CD4-positive, alpha-beta T cell treated with Interleukin-6 for 4 hours (primary cell): ENCODE measurements around the gene ACOX1.

Source experiments
- DNase-seq: peaks from one replicate; pipeline ENCODE4 v3.0.0-alpha.2; 2020; ENCODE audit warnings: mixed read lengths

The ACOX1 gene

DNA sequence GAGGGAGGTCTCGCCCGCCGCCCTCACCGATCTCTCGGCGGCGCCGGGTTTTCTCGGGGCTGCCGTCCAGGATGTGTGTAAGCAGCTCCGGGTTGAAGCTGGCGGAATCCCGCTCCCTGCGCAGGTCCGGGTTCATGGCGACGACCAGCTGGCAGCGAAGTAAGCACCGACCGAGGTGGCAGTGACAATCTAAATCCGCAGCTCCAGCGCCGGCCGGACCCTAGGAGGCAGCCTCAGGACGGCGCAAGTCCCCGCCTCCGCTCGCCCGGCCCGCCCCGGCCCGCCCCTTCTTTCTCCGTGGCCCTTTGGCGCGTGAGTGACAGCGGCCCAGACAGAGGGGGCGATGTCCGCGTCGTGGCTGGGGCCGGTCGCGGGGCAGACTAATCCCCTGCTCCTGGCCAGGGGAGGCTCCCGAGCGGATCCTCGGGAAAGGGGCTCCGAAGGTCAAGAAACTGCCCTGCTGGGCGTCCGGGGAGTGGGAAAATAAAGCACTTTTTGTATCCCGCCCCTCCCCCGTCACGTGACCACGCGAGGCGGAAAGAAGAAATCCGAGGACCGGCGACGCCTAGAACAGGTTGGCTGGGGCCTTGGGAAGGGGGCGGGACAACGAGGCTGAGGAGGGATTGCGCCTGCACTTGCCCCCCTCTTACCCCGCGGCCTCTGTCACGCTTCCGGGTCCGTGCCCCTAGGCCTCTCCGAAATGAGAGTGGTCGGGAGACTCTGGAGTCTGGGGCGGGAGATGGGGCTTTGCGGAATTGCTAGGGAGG lies at the start of gene ACOX1, which contains the start of gene TEN1:
ACOX1 (minus strand) TSS at position 229 of the 767 bp plus-strand sequence; CDS start at position 136, 93 bp downstream.
TEN1 (plus strand) TSS at position 303 of the 767 bp plus-strand sequence. CDS start 6,953 bp downstream, outside the sequence.
- DNase-seq: peak; percentile 98

DNA sequence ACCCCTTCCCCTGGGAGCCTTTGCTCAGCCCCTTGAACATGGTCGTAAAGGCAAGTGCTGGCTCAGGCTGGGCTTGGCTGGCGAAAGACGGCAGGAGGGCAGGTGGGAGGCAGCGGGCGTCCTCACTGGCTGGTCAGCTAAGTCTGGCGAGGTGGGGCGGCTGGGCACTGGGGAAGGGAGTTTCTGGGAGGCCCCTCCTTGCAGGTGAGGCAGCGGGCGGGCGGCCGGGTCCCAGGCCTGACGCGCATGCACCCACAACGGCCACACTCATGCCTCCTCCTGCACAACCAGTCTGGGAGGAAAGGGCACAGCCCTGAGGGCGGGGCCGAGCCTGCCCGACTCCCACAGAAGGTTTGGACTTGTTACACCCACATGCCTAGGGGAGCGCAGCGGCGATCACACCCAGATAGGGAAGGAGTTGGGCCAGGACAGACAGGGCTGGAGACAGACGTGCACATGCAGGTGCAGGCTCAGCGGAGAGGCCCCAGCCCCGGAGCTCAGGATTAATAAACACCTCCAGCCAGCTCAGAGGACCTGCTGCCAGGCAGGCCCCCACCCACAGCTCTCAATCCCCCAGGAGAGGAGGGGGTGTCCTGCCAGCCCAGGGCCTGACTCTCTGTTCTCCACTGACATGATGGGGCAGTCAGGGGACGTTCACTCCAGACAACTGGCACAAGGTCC lies 48.3 kb upstream of the ACOX1 start, which contains the start of gene EVPL:
EVPL (minus strand) TSS at position 148 of the 681 bp plus-strand sequence; CDS start at position 40, 108 bp downstream.
- no peak for DNase-seq

- DNase-seq: no peak
These were observed 47.8 kb upstream of the ACOX1 start for GRCh38 chr17:76026714-76027158.

GRCh38 chr17:76025294-76025693 lies 46.3 kb upstream of the ACOX1 start:
- DNase-seq: no peak

DNA sequence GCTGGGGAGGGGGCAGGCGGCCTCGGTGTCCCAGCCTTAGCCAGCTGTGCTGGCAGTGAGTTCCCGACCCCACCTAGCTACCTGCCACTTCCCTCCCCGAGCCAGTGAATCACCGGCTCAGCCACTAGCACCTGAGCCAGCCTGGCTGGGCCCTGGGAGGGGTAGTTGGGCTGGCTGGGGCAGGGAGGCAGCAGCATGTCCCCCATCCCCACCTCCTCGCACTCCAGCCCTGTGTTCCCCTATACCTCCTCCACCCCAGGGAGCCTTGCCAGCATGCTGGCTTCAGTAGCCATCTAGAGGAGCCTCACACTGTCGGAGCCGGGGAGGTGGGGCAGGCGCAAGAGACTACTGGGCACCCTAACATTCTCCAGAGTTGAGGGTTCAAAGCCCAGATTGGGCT lies 45.4 kb upstream of the ACOX1 start:
- DNase-seq: no peak

DNA sequence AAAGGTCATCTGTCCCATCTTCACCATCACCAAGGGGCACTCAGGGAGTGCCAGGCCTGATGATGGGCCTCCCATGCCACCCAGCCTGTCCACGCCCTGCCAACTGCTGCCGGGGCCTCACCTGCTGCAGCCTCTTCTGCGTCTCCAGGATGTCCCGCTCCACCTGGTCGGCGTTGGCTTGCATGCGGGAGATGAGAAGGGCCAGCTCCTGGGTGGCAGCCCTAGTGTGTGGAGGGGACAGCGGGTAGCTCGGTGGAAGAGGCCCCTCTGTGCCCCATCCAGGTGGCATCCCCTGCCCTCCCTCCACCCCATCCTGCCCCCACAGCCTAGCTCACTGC lies 44.9 kb upstream of the ACOX1 start:
- DNase-seq: no peak

- DNase-seq: no peak
These were observed 44.3 kb upstream of the ACOX1 start for GRCh38 chr17:76022973-76023899.

DNA sequence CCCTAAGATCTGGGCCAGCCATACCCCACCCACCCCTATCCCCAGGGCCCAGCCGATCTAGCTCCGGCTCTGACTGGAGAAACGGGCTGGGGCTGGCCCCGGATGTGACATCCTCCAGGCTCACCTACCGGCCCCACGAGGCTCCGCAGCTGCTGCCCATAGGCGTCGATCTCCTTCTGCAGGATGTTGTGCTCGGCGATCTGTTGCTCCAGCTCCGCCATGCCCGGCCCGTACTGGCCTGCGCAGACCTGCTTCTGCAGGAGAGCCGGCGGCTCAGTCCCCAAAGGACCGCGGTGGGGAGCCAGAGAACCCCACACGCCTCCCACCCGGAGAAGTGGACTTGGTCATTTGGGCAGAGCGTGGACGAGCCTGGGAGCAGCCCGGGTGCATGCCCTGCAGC lies 43.3 kb upstream of the ACOX1 start:
- DNase-seq: no peak

DNA sequence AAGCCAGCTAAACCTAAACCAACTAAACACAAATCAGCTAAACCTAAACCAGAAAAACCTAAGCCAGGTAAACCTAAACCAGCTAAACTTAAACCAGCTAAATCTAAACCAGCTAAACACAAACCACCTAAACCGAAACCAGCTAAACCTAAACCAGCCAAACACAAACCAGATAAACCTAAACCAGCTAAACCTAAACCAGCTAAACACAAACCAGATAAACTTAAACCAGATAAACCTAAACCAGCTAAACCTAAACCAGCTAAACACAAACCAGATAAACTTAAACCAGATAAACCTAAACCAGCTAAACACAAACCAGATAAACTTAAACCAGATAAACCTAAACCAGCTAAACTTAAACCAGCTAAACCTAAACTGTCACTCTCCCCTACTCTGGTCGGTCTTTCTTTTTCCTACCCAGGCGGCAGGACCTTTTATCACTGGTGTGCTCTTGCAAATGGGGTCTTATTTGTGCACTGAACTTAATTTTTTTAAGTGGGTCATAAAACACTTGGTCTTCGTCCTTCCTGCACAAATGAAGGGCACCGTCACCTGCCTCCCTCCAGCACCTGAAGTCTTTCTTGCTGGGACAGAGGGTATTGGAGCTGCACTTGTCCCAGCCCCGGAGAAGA lies 41.0 kb upstream of the ACOX1 start:
- no peak for DNase-seq

- DNase-seq: no peak
These were observed 39.8 kb upstream of the ACOX1 start for GRCh38 chr17:76018801-76019200.

DNA sequence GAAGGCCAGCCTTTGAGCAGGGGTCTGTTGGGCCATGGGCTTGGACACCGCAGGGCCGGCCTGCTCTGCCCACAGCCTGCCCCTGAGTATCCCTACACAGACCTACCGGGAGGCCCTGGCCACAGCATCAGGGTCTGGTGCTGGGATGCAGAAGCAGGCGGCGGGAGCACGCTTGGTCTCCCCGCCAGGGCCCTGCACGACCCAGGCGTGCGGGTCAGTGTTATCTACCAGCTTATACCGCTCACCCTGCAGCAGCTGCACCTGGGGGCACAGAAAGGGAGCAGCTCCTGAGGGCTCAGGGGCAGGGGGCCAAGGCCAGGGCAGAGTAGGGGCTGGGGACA lies 39.3 kb upstream of the ACOX1 start:
- no peak for DNase-seq

- DNase-seq: no peak
These were observed 38.7 kb upstream of the ACOX1 start for GRCh38 chr17:76017481-76018339.

DNA sequence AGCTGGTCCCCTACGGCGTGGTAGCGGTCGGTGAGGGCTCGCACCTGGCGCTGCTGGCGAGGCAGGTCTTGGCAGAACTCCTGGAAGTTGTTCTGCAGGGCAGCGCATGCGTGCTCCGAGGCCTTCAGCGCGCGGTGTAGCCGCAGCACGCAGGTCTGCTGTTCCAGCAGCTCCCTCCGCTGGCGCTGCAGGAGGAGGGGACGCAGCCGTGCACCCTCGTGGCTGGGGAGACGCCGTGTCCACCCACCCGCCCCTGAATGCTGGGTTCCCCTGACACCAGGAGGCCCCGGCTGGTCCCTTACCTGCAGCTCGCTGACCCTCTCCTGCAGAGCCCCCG lies 35.9 kb upstream of the ACOX1 start:
- DNase-seq: no peak

DNA sequence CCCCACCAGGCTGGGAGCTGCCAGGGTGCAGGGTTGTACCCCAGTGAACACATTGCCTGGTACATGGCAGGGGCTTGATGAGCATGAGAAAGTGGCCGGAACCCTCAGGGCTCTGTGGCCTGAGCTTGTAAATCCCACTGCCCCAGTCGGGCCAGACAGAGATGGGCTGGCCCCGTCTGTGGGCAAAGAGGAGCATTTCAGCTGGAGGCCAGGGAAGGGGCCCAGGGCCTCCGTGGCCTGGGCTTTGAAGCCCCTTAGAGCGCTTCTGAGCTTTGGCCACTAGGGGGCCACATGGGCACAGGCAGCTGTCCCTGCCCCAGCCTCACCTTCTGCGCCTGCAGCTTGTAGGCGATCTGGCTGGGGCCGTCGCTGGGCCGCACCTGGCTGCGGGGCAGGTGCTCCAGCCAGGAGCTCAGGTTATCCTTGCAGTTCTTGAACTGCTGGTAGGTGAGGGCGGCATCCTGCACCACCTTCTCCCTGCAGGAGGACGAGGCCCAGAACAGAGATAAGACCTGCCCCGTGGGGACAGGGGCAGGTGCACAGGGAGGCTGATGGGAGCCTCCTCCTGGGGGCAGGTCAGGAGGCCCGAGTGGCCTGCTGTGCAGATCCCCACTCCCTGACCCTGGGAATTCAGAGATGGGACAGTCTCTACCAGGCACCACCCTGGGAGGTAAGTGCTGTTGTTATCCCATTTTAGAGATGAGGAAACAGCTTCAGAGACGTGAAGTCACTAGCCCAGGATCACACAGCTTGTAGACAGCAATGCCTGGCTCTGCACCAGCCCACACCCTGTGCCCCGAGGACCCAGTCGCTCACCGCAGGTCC lies 35.3 kb upstream of the ACOX1 start:
- peak; percentile 85 for DNase-seq

- no peak for DNase-seq
These were observed 34.5 kb upstream of the ACOX1 start for GRCh38 chr17:76013377-76013932.

DNA sequence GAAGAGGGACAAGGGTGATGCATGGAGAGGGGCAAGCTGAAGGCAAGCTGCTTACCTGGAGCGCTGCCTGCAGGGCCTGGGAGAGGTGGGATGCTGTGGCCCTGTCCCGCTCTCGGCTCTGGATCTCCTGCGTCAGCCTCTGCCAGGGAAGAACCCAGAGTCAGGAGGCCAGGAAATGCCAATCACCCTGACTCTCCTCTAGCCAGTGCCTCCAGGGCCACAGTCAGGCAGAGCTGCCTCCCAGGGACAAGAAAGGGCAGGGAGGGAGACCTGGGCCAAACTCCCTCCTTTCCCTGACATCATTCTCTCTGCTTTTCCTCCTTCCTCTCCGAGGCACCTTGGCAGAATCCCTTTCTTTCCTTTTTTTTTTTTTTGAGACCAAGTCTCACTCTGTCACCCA lies 33.0 kb upstream of the ACOX1 start:
- DNase-seq: no peak

DNA sequence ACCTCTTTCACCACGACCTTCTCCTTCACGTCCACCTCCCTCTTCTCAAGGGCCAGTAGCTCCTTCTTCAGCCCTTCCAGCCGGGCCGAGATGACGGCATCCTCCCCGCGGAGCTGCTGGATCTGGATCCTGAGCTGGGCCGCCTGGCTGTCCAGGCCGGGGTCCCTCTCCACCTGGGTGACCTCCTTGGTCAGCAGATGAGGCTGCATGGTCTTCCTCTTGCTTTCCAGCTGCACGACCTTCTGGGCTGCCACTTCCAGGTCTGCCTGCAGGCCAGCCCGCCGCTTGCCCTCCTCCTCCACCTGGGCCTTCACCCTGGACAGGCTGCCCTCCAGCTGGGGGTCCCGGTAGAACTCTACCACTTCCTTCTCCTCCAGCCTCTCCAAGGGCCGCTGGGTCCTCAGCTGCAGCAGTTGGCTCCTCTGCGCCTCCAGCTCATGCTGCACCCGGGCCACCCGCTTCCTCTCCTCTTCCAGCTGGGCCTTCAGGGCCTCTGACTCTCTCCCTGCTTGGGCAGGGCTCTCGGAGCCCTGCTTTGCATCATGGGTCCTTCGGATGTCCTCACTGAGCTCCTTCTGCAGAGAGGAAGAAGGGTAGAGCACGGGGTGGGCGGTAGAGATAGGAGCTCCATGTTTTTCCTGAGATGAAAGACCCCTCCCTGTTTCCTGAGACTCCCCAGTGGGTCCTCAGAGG lies 31.1 kb upstream of the ACOX1 start:
- no peak for DNase-seq

- DNase-seq: no peak
These were observed 30.5 kb upstream of the ACOX1 start for GRCh38 chr17:76009447-76009846.

GRCh38 chr17:76008630-76009425 lies 29.9 kb upstream of the ACOX1 start:
- DNase-seq: no peak
